ENCODE measurements around the gene DDX10. TPM values are rescaled to one million over a fixed set of nuclear protein-coding genes. Genes with fewer than 3 reads are reported as not detected.

Gene DDX10
- total RNA-seq, 1 experiment from 2014 or later = 18.9 TPM

- DNase-seq = no peak
- Histone ChIP-seq H3K9me3 (no peaks in the 10 kb centered on the region), H3K27me3 (no peaks in the 10 kb centered on the region), H3K4me3 (no peak overlapping the region), H3K36me3 (no peaks in the 10 kb centered on the region)
Observed at GRCh38 chr11:108912581-108912980, 247.7 kb downstream of the DDX10 start.

- Histone ChIP-seq H3K4me3 (no peak overlapping the region), H3K27me3 (no peaks in the 10 kb centered on the region), H3K9me3 (no peaks in the 10 kb centered on the region), H3K36me3 (no peaks in the 10 kb centered on the region)
- no peak for DNase-seq
Observed at GRCh38 chr11:108913204-108913603, 248.3 kb downstream of the DDX10 start.

GRCh38 chr11:108914211-108914610 lies 249.3 kb downstream of the DDX10 start:
- Histone ChIP-seq H3K36me3 (no peaks in the 10 kb centered on the region), H3K4me3 (no peak overlapping the region)
- no peak for DNase-seq

GRCh38 chr11:108914981-108915380 lies 250.1 kb downstream of the DDX10 start:
- no peak for DNase-seq
- no peaks in the 10 kb centered on the region; the same call in 1 of the 2 replicates for H3K36me3 ChIP-seq
- no peaks in the 10 kb centered on the region for H3K27me3 ChIP-seq
- no peaks in the 10 kb centered on the region for H3K9me3 ChIP-seq
- no peak overlapping the region for H3K4me3 ChIP-seq

More at GRCh38 chr11:108914211-108914610, 249.3 kb downstream of the DDX10 start:
- no peaks in the 10 kb centered on the region for H3K9me3 ChIP-seq
- no peaks in the 10 kb centered on the region for H3K27me3 ChIP-seq

- DNase-seq = no peak
- H3K27me3 ChIP-seq = no peaks in the 10 kb centered on the region
- no peaks in the 10 kb centered on the region; the same call in 1 of the 2 replicates for H3K36me3 ChIP-seq
- H3K9me3 ChIP-seq = no peaks in the 10 kb centered on the region
- no peak overlapping the region for H3K4me3 ChIP-seq
Observed at GRCh38 chr11:108915666-108916065, 250.8 kb downstream of the DDX10 start.

GRCh38 chr11:108916290-108916689 lies 251.4 kb downstream of the DDX10 start:
- Histone ChIP-seq H3K36me3 (no peaks in the 10 kb centered on the region; the same call in 1 of the 2 replicates), H3K4me3 (no peak overlapping the region), H3K27me3 (no peaks in the 10 kb centered on the region), H3K9me3 (no peaks in the 10 kb centered on the region)
- no peak for DNase-seq

- no peaks in the 10 kb centered on the region; the same call in 1 of the 2 replicates for H3K36me3 ChIP-seq
- DNase-seq = peak; percentile 31
Observed at GRCh38 chr11:108916935-108917334, 252.1 kb downstream of the DDX10 start.

GRCh38 chr11:108921211-108921610 lies 256.3 kb downstream of the DDX10 start:
- no peak for DNase-seq
- H3K9me3 ChIP-seq = no peaks in the 10 kb centered on the region
- no peaks in the 10 kb centered on the region; the same call in 1 of the 2 replicates for H3K36me3 ChIP-seq
- no peaks in the 10 kb centered on the region for H3K27me3 ChIP-seq
- H3K4me3 ChIP-seq = no peak overlapping the region

More at GRCh38 chr11:108916935-108917334, 252.1 kb downstream of the DDX10 start:
- H3K27me3 ChIP-seq = no peaks in the 10 kb centered on the region
- no peaks in the 10 kb centered on the region for H3K9me3 ChIP-seq
- no peak overlapping the region for H3K4me3 ChIP-seq

GRCh38 chr11:108922241-108922640 lies 257.4 kb downstream of the DDX10 start:
- no peaks in the 10 kb centered on the region; the same call in 1 of the 2 replicates for H3K36me3 ChIP-seq
- no peaks in the 10 kb centered on the region for H3K27me3 ChIP-seq
- H3K4me3 ChIP-seq = no peak overlapping the region
- no peak for DNase-seq
- H3K9me3 ChIP-seq = no peaks in the 10 kb centered on the region

GRCh38 chr11:108923413-108923812 lies 258.5 kb downstream of the DDX10 start:
- no peak for DNase-seq
- Histone ChIP-seq H3K4me3 (no peak overlapping the region), H3K9me3 (no peaks in the 10 kb centered on the region), H3K27me3 (no peaks in the 10 kb centered on the region), H3K36me3 (no peaks in the 10 kb centered on the region; the same call in 1 of the 2 replicates)

GRCh38 chr11:108926171-108926840 lies 261.4 kb downstream of the DDX10 start:
- no peak overlapping the region for H3K4me3 ChIP-seq
- H3K36me3 ChIP-seq = no peaks in the 10 kb centered on the region; the same call in 1 of the 2 replicates
- no peaks in the 10 kb centered on the region for H3K9me3 ChIP-seq
- H3K27me3 ChIP-seq = no peaks in the 10 kb centered on the region
- DNase-seq = no peak

GRCh38 chr11:108926841-108927577 lies 262.1 kb downstream of the DDX10 start:
- Histone ChIP-seq H3K4me3 (no peak overlapping the region), H3K27me3 (no peaks in the 10 kb centered on the region), H3K36me3 (no peaks in the 10 kb centered on the region; the same call in 1 of the 2 replicates), H3K9me3 (no peaks in the 10 kb centered on the region)
- DNase-seq = no peak

GRCh38 chr11:108927791-108928545 lies 263.1 kb downstream of the DDX10 start:
- no peaks in the 10 kb centered on the region; the same call in 1 of the 2 replicates for H3K36me3 ChIP-seq
- no peak for DNase-seq
- no peak overlapping the region for H3K4me3 ChIP-seq
- H3K9me3 ChIP-seq = no peaks in the 10 kb centered on the region
- no peaks in the 10 kb centered on the region for H3K27me3 ChIP-seq

GRCh38 chr11:108929241-108929640 lies 264.4 kb downstream of the DDX10 start:
- DNase-seq = no peak
- Histone ChIP-seq H3K9me3 (no peaks in the 10 kb centered on the region), H3K36me3 (no peaks in the 10 kb centered on the region; the same call in 1 of the 2 replicates), H3K4me3 (no peak overlapping the region), H3K27me3 (no peaks in the 10 kb centered on the region)

- H3K27me3 ChIP-seq = no peaks in the 10 kb centered on the region
- H3K9me3 ChIP-seq = no peaks in the 10 kb centered on the region
- H3K36me3 ChIP-seq = no peaks in the 10 kb centered on the region; the same call in 1 of the 2 replicates
- no peak overlapping the region for H3K4me3 ChIP-seq
- DNase-seq = peak; percentile 43
Observed at GRCh38 chr11:108931168-108931567, 266.3 kb downstream of the DDX10 start.

- no peak for DNase-seq
Observed at GRCh38 chr11:108933630-108934029, 268.8 kb downstream of the DDX10 start.

GRCh38 chr11:108934289-108934688 lies 269.4 kb downstream of the DDX10 start:
- DNase-seq = no peak
- Histone ChIP-seq H3K36me3 (peaks cover 3% of the 10 kb centered on the region), H3K9me3 (no peaks in the 10 kb centered on the region), H3K4me3 (no peak overlapping the region), H3K27me3 (no peaks in the 10 kb centered on the region)

More at GRCh38 chr11:108933630-108934029, 268.8 kb downstream of the DDX10 start:
- H3K4me3 ChIP-seq = no peak overlapping the region
- peaks cover 3% of the 10 kb centered on the region for H3K36me3 ChIP-seq
- no peaks in the 10 kb centered on the region for H3K27me3 ChIP-seq
- no peaks in the 10 kb centered on the region for H3K9me3 ChIP-seq

Measured in MG63 (cell line).